NOMO-1 treated with DMSO at 0.1 percent for 48 hours (cell line): ENCODE results near the gene GSC2.

Experiments used
- DNase-seq: peaks from one replicate; lab custom pipeline; 2025; ENCODE audit not compliant: unreplicated experiment; lab: John Stamatoyannopoulos, UW

GSC2 gene

DNA sequence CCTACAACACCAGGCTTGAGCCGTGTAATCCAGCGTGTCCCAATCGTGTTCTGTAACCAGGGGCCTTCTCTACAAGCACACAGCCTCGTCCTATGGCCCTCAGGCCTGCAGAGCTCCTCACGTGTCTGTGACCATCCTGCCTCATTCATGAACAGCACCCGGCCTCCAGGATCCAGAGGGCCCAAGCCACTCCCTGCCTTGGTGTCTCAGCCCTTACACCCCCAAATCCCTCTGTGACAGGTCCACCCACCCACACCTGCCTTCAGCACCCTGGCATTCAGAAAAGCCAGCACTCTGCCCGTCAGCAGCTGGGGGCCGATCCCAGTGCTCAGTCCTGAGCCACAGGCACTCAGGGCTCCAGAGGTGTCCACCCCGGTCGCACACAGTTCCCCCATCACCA, 13.2 kb downstream of the GSC2 start:
- no peak for DNase-seq

DNA sequence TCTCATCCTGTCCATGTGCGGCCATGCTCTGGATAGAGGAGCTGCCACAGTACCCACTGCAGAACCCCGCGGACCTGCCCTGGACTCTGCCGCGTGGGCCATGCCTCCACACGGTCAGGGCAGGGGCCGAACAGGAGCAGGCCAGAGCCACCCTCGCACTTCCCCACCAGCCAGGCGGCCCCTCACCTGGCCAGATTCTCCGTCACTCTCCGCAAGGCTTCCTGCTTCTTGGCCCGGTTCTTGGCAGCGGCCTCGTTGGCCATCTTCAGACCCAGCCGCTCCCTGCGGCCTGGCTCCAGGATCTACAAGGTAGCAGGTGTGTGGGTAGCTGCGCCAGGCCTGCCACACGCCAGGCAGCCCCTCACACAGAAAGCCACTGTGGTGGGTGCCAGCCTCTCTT, 15.2 kb downstream of the GSC2 start:
- DNase-seq: no peak

DNA sequence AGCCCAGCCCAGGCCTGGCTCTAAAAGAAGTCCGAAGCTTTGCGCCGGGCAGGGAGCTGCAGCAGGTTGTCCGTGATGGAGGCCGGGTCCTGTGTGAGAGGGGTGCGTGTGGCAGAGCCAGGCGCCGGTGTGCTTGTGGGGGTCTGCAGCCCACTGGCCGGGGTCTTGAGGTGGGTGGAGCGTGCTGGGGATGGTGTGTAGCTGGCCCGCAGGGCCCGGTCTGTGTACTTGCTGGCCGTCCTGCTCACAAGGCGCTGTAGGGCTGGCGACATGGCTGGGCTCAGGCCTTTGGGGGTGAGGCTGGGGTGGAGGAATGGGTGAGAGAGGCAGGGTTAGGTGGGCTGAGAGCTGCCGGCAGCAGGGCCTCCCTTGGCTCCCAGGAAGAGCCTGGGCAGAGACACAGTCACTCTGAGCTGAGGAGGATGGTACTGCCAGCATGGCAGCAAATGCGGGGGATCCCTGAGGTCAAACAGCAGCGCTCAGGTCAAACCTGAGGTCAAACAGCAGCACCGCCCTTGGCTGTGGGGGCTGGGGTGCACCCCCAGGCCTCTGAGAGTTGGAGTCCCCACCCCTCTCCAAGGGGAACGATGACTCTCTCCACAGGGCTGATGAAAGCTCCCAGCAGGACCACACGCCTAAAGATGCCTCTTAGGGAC, 15.8 kb downstream of the GSC2 start:
- DNase-seq: no peak

DNA sequence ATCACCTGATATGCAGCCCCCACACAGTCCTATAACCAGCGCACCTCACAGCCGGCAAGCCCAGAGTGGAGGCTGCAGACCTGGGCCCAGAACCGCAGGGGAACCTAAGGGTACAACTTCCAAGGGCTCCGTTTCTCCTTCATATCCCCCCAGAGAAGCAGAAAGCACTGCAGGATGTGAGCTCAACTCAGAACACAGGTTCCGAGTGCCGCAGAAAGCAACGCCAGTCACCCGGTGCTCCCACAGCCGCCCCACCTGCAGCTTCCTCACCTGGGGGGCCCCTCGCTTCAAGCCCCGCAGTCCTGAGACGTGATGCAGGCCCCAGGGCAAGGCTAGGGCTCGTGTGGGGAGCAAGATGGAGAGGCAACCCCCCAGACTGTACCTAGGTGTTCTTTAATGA, 16.5 kb downstream of the GSC2 start:
- DNase-seq: no peak

DNA sequence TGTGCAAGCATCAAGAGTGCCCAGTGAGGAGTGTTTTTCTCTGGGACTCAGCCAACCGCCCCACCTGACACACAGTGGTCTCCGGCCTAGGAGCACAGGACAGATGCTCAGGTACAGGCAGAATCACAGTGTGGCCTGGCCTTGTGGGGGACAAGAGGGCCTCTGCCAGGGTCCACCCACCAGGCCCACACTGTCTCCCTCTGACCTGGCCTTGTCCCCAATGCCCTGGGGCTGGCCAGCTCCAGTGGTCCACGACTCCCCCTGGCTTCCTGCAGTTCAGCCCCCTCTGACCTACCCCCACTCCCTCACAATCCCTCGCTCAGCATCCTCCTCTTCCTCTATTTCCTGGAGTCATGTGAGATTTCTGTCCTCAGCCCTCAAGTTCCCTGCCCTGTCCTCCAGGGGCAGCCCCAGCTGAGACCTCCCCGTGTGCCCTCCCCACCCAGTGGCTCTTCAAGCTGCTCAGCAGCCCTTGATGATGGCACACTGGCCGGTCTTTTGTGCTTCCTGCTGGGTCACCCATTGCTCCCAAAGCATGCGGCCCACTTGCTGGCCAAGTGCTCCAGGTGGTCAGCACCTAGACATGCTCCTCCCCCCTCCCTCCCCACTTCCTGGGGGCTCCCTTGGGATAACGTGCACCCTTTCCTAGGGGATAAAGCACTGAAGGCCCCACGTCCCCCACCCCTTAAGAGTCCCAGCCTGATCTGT, 17.2 kb downstream of the GSC2 start:
- DNase-seq: no peak

DNA sequence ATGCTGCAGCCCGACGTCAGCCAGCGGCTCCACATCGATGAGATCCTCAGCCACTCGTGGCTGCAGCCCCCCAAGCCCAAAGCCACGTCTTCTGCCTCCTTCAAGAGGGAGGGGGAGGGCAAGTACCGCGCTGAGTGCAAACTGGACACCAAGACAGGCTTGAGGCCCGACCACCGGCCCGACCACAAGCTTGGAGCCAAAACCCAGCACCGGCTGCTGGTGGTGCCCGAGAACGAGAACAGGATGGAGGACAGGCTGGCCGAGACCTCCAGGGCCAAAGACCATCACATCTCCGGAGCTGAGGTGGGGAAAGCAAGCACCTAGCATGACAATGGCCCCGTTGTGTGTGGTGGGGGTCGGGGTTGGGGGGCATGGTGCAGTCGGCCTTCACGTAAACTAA, 17.9 kb downstream of the GSC2 start:
- DNase-seq: no peak

DNA sequence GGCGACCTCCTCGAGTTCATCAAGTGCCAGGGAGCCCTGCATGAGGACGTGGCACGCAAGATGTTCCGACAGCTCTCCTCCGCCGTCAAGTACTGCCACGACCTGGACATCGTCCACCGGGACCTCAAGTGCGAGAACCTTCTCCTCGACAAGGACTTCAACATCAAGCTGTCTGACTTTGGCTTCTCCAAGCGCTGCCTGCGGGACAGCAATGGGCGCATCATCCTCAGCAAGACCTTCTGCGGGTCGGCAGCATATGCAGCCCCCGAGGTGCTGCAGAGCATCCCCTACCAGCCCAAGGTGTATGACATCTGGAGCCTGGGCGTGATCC, 18.4 kb downstream of the GSC2 start:
- no peak for DNase-seq

DNA sequence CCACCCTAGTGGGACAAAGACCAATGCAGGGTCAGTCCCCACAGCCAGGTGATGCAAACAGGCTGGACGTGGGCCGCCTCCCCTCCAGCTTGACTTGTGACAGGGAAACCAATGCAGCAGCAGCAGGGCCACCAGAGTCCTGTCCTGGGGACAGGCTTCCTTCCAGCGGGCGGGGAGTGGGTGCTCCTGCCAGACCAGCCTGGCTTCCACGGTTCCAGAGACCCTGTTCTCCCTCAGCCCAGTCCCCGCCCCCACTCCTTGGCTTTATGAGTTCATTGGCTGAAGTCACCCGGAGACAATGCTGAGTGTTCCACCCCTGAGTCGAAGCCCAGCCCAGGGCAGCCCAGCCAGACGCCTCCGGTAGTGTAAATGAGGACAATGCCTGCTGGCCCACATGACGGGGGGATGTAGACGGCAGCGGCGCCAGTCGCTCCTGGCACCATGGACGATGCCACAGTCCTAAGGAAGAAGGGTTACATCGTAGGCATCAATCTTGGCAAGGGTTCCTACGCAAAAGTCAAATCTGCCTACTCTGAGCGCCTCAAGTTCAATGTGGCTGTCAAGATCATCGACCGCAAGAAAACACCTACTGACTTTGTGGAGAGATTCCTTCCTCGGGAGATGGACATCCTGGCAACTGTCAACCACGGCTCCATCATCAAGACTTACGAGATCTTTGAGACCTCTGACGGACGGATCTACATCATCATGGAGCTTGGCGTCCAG, 19.0 kb downstream of the GSC2 start, which contains the start of gene TSSK2:
TSSK2 (plus strand) TSS at position 350 of the 726 bp plus-strand sequence; CDS start at position 442, 92 bp downstream.
- DNase-seq: no peak

DNA sequence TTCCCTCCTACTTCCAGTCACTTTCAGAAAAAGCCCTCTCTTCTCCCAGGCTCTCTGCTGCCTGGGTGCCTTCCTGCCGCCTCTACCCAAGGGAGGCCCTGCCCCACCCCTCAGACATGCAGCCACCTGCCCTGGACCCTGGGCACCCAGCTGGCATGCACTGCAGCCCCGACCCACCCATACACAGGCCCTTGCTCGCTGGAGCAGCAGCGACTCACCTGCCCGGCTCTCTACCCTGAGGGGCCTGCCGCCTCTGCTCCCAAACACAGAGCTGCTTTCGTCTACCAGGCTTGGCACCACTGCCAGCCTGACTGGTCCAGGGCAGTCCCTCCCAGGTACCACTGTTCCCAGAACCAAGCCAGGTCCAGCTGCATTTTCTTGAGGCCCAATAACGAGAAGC, 20.2 kb downstream of the GSC2 start:
- no peak for DNase-seq

DNA sequence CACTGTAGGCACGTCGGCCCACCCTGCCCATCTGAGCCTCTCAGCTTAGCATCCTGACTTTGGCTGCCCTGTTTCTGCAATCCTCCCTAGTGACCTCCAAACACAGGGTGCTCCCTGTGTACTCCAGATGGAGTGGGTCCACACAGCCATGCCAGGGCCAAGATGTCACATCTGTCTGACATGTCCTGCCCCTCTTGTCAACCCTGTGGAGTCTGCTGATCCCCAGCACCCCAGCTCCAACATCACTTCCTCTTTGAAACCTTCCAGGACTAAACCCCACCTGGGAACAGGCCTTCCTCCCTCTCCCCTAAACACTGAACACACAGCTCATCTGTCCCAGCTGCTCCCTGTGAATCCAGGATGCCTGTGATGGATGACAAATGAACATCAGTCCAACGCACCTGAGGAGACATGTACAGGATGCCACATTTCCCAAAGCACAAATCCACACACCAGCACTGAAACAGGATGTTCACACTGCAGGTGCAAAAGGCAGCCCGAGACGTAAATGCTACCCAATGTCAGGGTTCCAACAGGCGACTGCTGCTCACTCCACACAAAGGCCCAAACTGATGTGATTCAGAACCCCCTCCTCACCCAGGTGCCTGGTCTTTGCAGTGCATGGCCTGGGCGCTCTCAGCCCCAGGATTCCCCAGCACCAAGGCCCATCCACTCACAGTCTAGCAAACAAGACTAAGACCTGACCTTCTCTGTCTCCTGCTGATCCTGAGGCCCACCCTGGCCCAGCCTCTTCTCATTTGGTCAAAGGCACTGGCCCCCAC, 21.0 kb downstream of the GSC2 start:
- DNase-seq: no peak

DNA sequence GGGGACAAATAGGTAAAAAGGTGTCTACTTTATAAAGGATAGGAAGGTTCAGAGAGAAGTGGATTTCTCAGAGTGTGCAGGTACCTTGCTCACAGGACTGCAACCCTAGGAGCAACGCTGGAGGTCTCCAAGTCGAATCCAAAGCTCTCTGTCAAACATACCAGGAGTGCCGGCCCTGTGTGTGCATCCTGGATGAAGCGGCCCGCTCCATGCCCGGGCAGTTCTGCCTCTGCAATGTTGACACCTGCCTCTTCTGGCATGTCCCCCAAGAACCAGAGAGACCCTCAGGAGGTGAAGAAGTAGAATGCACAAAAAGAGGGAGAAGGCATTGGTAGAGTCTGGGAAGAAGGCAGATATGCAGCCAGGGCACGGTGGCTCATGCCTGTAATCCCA, 22.1 kb downstream of the GSC2 start:
- no peak for DNase-seq

DNA sequence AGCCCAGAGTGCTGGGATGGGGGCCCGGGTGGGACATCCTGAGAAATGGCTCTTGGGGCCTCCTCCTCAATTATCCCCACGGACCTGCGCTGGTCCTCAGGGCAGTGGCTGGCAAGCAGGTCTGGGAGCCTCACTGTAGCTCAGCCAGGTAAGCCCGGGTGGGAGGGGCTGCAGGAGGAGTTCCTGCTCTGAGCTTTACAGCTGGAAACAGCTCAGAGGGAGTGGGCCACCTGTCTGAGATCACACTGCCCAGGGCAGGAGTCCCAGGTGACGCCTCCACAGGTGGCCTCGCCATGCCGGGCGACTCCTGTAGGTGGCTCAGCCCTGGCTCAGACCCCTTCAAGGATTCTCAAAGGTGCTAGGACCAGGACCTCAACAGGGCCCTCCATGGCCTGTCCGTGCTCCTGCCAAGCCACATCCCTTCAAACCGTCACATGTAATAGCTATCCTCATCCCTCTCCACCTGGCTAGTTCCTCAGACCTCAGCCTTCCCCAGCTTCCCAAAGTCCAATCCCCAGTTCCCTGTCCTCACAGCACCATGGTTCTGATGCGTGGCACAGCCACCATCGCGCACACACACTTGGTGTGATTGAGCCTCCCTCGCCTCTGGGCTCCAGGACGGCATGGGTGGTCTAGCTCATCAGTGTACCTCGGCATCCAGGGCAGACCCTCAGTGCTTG, 22.6 kb downstream of the GSC2 start:
- DNase-seq: no peak

DNA sequence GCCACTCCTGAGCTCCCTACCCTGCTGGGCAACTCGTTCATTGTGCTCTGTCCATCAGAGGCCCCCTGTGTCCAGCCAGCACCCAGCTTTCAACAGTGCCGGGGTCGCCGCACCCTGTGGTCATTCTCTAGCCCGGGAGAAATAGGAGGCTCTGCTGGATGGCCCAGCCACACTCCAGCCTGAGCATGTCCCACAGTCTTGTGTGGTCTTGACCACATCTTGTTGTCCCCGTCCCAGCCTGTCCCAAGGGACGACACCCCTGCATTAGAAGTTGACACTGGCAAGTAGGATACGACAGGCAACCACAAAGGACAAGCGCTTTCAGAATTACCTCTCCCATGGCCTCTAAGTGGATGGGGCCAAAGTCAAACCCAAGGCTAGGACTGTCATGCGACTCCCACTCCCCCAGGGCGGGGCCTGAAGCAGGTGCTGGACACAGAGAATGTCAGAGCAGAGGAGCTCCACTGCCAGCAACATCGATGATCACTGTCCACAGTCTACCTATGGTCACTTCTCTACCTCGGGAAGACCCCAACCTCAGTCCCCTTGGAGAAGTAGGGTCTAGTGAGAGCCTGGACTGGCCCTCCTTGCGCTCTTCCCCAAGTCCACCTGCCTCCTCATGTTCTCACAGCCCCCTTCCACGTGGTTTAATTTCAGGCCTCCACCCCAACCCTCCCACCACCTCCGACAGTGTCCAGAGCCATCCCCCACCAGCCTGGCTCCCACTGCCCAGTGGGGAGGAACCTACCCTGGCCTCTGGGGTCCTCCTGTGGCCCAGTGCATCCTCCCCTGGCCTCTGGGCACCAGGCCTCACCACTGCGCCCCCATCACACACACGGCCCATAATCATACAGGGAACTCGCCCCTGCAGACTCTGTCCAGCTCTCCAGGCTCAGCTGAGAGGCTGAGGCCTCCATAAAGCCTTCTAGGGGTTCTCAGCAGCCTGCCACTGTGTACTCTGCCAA, 23.5 kb downstream of the GSC2 start:
- no peak for DNase-seq

DNA sequence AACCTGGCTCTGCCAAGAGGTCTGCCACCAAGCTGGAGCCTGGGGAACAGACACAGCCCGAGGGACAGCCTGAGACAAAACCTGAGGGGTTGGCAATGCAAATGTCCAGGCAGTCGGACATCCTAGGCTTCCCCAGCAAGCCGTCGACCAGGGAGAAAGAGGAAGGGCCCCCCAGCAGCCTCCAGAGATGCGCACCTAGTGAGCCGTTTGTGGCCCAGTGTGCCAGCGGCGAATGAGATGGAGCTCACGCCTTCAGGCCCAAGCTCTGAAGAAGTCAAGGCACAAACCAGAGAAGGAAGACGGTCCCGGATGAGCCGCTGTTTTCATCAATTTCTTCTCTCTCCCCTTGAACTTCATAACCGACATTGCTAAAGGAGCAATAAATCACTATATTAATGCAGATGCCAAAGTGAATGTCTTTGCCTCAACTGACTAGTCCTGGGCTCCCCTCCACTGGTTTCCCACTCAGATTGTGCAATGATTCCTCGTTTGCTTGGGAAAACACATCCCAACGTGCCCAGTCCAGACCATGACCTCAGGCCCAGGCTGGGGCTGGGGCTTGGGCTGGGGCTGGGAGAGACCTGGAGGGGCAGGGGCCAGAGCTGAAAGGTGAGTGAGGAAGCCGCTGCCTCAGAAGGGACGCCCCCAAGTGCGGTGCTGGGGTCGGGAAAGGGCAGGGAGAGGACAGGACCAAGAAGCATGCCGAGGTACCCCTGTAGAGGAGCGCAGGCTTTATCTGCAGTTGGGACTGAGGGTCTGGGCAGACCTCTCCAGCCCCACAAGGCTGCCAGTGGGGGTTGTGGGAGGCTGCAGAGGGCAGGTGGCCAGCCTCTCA, 24.4 kb downstream of the GSC2 start:
- no peak for DNase-seq

DNA sequence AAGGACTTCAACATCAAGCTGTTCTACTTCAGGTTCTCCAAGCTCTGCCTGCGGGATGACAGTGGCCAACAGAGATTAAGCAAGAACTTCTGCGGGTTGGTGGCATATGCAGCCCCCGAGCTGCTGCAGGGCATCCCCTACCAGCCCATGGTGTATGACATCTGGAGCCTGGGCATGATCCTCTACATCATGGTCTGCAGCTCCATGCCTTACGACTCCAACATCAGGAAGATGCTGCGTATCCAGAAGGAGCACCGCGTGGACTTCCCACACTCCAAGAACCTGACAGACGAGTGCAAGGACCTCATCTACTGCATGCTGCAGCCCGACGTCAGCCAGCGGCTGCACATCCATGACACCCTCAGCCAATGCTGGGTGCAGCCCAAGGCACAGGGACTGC, 25.1 kb downstream of the GSC2 start:
- DNase-seq: no peak

DNA sequence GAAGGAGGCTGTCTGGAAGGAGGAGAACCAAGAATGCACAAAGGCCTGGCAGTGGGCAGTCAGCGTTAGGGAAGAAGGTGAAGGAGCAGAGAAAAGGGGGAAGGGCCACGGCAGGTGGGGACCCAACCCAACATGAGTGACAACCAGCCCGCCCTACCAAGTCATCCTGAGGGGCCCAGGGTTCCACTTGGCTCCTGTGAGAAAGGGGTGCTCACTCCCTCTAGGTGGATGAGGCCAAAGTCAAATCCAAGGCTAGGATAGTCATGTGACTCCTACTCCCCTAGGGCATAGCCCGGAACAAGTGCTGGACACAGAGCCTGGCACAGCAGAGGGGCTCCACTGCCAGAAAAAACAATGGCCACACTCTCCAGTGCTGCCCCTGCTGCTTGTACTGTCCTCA, 25.7 kb downstream of the GSC2 start:
- DNase-seq: no peak

DNA sequence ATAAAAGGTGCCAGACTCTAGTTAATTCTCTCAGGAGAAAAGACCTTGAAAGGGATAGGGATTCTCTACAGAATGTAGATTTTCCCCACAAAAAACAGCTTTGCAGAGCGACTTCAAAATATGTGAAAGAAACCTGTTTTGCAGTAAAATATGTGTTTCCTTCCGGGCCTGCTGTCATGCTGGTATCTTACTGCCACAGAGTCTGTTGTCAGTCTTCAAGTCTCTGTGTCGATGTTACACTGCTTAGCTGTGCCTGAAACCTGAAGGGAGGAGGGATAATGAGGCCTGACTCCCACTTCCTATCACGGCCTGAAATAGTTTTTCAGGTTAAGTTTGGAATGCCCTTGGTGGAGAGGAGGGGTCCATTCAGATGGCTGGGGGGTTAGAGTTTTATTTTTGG, 26.2 kb downstream of the GSC2 start:
- DNase-seq: no peak

DNA sequence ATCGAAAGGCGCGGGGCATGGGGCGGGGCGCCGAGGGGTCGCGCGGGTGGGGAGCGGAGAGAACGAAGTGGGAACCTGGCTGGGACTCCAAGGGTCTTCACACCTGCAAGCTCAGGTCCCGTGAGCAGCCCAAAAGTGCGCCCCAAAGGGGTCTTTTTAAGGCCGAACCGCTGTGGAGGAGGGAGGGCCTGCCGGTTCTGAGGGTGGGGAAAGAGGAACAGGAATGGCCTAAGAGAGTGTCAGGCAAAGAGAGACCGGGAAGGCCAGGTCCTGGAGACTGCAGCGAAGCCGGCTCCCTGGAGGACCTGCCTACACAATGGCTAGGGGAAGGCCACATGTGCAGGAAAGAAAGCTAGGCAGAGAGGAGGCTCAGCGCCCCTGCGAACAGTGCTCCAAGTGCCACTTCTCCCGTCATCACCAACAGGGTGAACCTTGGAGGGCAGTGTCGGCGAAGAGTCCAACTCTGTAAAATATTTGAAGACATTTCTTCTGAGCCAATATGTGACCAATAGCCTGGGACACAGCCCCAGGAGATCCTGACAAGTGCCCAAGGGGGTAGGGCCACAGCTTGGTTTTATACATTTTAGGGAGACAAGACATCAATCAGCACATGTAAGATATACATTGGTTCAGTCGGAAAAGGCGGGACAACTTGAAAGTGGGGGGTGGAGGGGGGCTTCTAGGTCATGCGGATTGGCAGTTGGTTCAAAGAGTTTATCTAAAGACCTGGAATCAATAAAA, 27.2 kb downstream of the GSC2 start:
- DNase-seq: no peak
